NCI-H345 (cell line): ENCODE measurements around the gene TTR.

Experiments used
- DNase-seq: peaks from one replicate; lab custom pipeline; 2025; lab: John Stamatoyannopoulos, UW

The TTR gene

DNA sequence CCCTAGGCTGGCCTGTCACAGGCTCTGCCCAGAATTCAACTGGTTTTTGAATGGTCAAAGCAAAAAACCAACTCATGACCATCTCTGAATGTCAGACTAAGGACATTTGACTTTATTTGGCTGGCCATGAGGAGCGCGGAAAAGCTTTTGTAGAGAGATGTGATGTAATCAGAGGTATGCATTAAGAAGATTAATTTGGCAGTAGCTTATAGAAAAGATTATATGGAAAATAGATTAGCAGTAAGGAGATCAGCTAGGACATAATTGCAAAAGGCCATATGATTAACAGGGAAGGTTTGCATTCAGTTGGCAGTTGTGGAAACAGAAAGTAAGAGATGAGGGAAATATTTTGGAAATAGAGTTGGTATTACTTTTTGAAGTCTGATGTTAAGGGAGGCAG is 12.3 kb upstream of the TTR start:
- DNase-seq: no peak

DNA sequence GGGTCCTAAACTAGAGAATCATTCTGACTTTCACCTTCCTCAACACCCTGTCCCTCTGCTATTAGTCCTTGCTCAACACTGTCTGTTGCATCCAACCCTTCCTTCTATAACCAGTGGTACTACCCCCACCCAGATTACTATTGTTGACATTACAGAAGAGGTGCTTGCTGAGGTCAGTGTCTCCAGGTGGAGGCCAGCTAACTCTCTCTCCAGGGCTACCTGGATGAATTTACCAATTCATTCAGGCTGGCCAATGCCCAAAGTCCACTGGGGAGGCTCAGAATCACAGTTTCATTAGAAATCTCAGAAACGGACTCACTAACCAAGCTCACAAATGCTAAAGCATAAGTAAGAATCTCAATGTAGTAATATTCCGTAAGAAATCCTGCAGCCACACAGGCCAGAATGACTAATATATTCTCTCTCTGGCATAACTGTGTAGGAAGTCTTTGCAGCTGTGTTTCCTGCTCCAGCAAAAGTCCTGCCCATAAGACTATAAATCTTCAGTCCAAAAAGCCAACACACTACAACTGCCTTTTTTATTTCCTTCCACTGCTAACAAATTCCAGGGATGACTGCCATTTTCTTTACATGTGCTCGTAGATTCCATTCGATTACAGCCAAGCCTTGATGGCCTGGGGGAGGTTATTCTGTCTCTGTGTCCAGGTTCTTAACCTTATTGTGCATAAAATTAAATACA is 10.0 kb upstream of the TTR start:
- no peak for DNase-seq

DNA sequence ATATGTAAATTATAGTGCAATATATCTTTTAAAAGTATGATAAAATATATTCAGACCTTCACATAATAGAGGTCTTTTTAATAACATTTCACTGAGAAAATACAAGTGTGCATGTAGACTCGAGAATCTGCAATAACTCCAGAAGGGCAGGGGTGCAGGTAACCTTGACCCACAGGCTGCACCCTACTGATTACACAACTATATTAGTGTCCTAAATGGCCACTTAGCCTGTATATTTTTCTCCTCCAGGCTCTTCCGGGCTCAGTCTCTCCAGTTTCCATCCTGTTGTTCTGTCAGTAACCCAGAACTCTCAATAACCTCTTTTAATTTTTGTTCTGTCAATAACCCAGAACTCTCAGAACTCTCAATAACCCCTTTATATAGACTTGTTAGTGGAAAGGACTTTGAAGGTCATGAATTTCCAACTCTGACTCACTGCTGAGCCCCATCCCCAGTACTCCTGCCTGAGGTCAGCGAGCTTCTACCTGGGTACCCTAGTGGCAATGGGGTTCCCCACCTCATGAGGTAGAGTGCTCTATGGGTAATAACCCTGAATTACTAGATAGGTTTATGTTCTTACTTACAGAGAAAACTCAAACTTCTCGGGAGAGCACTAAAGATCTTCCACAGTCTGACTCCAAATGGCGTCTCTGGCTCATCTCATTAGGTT is 8.4 kb upstream of the TTR start:
- DNase-seq: no peak

DNA sequence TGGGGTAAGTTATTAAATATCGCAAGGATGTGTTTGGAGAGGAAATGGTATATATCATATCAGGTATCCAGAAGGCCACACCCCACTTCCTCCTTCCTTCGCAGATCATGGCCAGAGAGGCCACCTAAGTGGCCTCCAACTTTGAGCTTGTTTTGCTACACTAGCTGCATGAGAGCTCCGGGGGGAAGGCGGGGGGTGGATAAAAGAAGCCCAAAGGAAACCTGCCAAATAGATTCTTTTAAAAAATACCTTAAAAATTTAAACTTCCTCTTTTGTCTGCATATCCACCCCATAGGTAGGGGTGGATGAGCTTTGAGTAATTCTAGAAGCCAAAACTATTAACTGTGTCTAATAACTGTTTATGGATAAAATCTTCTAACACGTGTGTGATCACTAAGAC is 5.7 kb upstream of the TTR start:
- no peak for DNase-seq

DNA sequence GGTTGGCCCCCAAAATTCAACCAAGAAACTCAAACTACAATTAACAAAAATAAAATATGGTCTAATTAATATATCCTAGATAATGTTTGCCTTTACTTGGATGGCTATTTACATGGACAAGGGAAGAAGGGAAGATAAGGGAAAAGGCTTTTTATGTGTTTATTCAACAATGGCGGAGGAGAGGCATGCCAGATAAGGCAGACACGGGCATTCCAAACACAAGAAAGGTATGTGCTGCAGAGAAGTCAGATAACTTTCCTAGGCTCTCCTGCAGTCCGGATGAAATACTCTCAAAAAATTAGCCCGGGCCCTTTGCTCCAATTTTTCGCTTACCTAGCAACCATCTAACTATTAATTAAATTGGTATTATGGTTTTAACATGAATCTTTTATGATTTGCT is 5.1 kb upstream of the TTR start:
- no peak for DNase-seq

DNA sequence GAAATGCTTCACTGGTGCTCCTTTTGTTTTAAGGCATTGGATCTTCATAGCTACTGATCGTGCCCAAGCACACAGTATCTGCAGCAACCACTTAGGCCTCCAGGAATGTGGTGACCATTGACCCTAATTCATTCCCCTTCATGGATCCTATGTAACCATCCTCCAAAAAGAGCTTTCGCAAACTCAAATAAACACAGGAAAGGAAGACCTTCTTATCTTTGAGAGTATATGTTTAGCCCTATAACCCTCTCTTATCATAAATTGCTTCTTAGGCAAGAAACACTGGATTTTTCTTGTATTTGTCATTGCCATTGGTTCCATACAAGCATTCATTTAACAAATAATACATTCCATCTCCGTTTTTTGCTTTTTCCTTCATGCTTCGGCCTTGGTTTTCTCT is 4.1 kb upstream of the TTR start:
- no peak for DNase-seq

DNA sequence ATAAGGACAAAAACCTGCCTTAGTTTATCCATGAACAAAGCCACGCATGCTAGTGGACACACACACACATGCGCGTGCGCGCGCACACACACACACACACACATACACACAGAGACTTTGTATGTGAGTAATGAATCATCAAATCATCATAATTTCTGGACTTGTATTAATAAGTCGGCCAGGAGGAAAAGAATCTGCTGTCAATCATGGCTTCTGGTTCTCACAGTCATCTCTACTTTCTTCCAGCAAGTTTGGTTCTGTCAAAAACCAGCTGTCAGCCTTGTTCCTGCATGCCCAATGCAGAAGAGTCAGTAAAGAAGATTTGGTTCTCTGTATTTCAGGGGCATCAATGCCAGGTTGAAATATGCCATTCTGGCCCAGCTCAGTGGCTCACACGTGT is 1.1 kb upstream of the TTR start:
- DNase-seq: no peak

DNA sequence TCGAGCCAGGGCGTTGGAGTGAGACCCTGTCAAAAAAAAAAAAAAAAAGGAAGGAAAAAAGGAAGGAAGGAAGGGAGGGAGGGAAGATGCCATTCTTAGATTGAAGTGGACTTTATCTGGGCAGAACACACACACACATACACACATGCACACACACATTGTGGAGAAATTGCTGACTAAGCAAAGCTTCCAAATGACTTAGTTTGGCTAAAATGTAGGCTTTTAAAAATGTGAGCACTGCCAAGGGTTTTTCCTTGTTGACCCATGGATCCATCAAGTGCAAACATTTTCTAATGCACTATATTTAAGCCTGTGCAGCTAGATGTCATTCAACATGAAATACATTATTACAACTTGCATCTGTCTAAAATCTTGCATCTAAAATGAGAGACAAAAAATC is 564 bp upstream of the TTR start:
- DNase-seq: no peak

DNA sequence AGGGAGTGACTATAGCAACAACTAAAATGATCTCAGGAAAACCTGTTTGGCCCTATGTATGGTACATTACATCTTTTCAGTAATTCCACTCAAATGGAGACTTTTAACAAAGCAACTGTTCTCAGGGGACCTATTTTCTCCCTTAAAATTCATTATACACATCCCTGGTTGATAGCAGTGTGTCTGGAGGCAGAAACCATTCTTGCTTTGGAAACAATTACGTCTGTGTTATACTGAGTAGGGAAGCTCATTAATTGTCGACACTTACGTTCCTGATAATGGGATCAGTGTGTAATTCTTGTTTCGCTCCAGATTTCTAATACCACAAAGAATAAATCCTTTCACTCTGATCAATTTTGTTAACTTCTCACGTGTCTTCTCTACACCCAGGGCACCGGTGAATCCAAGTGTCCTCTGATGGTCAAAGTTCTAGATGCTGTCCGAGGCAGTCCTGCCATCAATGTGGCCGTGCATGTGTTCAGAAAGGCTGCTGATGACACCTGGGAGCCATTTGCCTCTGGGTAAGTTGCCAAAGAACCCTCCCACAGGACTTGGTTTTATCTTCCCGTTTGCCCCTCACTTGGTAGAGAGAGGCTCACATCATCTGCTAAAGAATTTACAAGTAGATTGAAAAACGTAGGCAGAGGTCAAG is 955 bp downstream of the TTR start:
- DNase-seq: no peak

DNA sequence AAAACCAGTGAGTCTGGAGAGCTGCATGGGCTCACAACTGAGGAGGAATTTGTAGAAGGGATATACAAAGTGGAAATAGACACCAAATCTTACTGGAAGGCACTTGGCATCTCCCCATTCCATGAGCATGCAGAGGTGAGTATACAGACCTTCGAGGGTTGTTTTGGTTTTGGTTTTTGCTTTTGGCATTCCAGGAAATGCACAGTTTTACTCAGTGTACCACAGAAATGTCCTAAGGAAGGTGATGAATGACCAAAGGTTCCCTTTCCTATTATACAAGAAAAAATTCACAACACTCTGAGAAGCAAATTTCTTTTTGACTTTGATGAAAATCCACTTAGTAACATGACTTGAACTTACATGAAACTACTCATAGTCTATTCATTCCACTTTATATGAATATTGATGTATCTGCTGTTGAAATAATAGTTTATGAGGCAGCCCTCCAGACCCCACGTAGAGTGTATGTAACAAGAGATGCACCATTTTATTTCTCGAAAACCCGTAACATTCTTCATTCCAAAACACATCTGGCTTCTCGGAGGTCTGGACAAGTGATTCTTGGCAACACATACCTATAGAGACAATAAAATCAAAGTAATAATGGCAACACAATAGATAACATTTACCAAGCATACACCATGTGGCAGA is 3.6 kb downstream of the TTR start:
- DNase-seq: no peak

DNA sequence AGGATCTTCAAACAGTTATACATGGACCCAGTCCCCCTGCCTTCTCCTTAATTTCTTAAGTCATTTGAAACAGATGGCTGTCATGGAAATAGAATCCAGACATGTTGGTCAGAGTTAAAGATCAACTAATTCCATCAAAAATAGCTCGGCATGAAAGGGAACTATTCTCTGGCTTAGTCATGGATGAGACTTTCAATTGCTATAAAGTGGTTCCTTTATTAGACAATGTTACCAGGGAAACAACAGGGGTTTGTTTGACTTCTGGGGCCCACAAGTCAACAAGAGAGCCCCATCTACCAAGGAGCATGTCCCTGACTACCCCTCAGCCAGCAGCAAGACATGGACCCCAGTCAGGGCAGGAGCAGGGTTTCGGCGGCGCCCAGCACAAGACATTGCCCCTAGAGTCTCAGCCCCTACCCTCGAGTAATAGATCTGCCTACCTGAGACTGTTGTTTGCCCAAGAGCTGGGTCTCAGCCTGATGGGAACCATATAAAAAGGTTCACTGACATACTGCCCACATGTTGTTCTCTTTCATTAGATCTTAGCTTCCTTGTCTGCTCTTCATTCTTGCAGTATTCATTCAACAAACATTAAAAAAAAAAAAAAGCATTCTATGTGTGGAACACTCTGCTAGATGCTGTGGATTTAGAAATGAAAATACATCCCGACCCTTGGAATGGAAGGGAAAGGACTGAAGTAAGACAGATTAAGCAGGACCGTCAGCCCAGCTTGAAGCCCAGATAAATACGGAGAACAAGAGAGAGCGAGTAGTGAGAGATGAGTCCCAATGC is 4.6 kb downstream of the TTR start:
- DNase-seq: no peak

DNA sequence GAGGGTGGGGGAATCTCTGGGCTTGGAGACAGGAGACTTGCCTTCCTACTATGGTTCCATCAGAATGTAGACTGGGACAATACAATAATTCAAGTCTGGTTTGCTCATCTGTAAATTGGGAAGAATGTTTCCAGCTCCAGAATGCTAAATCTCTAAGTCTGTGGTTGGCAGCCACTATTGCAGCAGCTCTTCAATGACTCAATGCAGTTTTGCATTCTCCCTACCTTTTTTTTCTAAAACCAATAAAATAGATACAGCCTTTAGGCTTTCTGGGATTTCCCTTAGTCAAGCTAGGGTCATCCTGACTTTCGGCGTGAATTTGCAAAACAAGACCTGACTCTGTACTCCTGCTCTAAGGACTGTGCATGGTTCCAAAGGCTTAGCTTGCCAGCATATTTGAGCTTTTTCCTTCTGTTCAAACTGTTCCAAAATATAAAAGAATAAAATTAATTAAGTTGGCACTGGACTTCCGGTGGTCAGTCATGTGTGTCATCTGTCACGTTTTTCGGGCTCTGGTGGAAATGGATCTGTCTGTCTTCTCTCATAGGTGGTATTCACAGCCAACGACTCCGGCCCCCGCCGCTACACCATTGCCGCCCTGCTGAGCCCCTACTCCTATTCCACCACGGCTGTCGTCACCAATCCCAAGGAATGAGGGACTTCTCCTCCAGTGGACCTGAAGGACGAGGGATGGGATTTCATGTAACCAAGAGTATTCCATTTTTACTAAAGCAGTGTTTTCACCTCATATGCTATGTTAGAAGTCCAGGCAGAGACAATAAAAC is 6.5 kb downstream of the TTR start:
- DNase-seq: no peak

DNA sequence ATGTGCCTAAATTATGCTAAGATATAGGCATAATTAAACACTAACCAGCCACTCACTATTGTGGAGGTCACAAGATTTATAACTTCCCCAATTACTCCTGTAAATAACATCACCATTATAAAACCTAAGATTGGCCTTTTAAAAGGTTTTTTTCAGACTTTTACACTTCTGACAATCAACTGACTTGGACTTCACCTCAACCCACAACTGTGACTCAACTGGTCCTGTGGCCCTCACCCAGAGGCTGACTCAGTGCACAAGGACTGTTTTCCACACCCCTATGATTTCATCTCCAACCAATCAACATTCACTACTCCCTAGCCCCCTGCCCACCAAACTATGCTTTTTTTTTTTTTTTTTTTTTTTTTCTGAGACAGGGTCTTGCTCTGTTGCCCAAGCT is 11.6 kb downstream of the TTR start:
- no peak for DNase-seq

DNA sequence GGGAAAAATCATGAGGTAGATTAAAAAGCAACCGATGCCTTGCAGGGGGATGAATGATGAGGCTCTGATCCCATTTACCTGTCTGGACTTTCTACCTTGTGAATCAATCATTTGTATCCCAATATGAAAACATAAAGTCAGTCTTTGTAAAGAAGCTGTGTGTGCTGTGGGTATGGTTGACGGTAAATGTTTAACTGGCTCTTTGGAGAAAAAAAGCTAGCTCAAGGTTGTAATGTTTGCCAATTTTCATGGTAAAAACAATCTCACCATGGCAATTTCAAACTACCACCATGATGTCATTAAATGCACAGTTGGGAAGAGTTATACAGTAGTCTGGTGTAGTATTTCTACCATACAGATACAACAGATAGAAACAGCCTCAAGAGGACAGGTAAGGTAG is 14.6 kb downstream of the TTR start:
- DNase-seq: no peak

DNA sequence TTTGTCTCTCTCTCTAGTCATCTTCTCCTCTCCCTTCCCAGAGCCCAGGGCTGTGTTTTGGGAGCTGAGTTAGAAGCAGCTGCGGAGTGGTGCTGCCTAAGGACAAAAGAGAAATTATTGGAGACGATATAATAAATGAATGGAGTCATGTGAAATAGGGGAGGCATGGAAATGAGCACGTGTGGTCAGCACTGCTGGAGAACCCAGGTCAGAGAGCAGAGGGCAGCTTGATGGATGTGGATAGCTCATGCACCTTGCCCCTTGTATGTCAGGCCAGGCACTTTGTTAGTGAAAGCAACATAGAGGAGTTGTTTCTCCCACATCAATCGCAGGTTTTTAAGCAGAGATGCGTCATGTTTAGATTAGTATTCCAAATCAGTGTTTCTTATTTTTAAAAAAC is 15.7 kb downstream of the TTR start:
- DNase-seq: no peak

DNA sequence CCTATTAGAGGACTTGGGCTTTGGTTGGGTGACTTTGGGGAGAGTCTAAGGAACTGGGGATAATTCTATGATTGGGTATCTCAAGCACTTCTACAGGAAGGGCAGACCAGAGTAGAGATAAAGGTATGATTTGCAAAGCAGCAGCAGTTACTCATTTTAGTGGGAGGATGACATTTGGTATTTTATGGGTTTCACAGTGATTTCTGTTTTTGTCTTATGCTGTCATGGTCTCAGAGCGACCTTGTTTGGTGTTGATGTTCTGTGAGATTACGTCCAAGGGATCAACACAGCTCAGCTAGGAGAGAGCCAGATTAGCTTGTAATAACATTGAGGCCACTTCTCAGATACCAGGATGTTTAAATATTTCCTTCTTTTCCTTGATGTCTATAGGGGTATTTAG is 18.2 kb downstream of the TTR start:
- no peak for DNase-seq

DNA sequence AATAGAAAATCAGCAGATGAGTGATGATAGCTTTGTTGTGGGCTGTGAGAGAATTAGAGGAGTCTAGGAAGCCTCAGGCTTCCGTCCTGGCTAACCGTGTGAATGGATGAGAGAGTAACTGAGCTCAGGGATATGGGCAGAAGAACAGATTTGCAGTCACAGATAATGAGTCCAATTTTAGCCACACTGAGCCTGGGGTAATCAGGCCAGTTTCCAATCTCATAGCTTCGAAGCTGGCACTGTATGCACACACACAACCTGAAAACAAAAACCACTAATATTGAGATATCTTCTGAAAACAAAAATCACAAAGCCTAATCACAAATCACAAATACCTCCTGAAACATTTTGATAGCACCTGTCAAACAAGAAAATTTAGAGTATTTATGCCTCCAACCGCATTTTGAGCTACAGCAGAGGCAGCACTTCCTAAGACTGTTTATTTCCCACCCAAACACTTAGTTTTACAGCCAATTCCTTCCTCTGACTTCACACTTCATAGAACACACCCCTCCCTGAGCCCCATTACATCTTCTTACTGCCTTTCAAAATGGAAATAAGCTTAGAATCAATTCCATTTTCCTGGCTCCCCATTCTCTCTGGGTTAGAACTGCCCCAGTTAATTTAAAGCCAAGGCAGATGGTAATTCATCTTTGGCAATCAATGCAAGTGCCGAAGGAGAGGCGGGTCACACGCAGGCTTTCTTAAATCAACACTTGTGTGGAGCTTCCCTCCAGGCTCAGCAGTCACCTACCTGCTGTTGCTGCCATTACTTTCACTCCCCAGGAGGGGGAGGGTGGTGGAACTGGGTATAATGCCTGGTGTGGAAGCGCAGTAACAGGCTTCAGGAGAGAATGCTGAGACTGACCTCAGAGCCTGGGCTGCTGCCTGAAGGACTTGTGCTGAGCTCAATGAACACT is 18.9 kb downstream of the TTR start:
- DNase-seq: peak; percentile 48

DNA sequence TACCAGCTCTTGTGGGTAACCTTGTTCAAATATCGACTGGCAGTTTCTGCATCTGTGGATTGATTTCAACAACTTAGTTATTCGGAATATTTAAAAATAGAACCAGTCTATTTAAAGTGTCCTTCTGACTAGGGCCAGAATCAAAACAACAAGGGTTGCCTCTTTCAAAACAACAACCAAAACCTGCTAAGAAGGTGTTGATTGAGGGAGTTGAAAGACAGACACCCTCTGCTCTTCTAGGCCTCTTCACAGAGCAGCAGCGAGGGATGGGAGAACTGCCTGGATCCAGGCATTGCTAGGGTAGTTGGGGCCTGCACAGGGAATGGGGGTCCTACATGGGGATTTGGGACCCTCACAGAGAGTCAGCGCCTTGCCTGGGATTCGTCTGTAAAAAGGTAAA is 19.8 kb downstream of the TTR start:
- no peak for DNase-seq

DNA sequence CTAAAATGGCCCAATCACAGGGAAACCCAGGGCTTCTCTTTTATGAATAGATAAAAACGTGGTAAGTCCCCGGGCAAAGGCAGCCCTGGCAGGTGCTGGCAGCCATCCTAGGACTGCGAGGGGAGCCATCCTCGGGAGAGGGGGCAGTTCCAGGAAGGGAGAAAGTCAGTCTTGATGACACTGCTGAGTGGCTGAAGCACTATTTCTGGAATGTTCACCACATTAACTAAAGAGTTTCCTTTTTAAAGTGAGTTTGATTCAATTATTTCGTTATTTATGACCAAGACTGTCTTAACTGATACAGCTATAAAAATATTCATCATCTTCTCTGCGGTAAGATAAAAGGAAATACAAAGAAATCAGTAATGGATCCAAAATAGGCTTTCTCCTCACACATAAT is 20.4 kb downstream of the TTR start:
- DNase-seq: no peak

DNA sequence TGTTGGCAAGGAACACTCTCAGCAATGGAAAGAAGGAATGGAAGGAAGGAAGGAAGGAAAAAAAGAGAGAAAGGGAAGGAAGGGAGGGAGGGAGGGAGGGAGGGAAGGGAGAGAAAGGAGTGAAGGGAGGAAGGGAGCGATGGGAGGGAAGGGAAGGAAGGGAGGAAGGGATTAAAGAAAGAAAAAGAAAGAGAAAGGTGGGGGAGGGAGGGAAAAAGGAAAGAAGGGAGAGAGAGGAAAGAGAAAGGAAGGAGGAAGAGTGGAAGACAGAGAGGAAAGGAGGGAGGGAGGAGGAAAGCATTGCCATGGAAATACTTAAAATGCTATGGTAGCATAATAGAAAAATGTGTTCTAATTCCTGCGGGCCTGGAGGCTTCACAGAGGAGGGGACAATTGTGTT is 22.4 kb downstream of the TTR start:
- DNase-seq: no peak
